GM19463 (cell line): ENCODE results near the gene PLXND1.

Experiments used
- ATAC-seq: cut with Tn5 transposase; IDR thresholded peaks from one replicate; pipeline ENCODE4 v1.9.1; 2021; ENCODE audit warnings: mild to moderate bottlenecking, moderate library complexity; ENCODE audit not compliant: unreplicated experiment

The PLXND1 gene

DNA sequence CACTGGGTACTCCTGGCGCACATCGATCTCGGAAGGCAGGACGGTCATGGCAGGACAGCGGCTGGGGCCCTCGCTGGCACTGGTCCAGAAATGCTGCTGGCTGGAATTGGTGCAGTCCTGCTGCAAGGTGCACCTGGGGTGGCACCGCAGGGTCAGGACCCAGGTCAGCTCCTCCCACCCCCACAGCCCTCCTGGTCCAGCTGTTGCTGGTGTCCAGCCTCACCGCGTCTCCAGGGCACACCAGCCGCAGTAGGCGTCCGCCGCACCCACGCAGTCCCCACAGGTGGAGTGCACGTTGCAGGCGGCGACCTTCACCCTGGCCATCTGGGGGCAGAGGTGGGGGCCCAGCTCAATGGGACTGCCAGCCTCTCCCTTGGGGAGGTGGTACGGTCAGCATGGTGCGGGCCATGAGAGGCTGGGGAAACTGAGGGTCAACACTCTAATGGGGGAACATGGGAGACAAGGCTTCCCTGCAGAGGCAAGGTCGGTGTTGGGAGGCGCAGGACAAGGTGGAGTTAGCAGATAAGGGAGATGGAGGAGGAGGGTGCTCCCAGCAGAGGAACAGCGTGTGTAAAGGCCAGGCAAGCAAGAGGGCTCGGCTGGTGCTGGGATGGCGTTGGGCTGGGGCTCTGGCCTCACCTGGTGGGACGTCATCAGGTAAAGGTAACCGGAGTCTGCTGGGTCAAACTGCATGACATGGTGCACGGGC, 20.4 kb downstream of the PLXND1 start:
- no peak for ATAC-seq

DNA sequence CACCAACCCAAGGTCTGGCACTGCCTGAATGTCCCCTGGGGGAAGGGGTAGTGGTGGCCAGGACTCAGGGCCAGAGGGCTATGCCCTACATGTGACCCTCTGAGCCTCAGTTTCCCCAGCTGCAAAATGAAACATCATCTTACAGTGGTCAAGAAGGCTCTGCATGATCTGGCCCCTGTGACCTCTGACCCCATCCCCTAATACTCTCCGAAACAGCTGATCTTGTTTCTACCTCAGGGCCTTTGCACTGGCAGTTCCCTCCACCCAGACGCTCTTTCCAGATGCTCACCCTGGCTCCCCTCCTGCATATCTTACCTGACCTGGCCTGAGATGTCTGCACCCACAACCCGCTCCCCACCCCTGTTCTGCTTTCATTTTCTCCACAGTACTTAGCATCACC, 21.8 kb downstream of the PLXND1 start:
- no peak for ATAC-seq

- ATAC-seq, result no peak
These were observed 23.2 kb downstream of the PLXND1 start for GRCh38 chr3:129583289-129583688.

DNA sequence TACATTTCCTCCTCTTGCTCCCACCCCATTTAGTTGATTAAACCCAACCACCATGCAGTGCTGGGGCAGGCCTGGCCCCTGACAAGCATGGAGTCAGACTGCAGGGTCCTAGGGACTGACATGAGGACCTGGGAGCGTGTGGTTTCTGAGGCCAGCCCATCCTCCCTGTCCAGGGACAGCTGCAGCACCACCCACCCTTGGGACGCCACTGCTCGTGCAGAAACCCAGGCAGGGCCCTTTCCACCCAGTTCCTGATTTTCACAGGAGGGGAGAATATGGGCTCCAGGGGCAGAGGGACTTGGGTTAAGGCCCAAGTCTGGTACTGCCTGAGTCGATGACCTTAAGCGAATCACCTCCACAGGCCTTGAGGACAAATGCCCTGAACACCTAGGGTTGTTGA, 23.7 kb downstream of the PLXND1 start:
- ATAC-seq, result no peak

- ATAC-seq, result no peak
These were observed 24.9 kb downstream of the PLXND1 start for GRCh38 chr3:129581623-129582022.

- no peak for ATAC-seq
These were observed 26.5 kb downstream of the PLXND1 start for GRCh38 chr3:129579991-129580390.

GRCh38 chr3:129577925-129578786, 28.3 kb downstream of the PLXND1 start:
- peak; percentile 65 for ATAC-seq

DNA sequence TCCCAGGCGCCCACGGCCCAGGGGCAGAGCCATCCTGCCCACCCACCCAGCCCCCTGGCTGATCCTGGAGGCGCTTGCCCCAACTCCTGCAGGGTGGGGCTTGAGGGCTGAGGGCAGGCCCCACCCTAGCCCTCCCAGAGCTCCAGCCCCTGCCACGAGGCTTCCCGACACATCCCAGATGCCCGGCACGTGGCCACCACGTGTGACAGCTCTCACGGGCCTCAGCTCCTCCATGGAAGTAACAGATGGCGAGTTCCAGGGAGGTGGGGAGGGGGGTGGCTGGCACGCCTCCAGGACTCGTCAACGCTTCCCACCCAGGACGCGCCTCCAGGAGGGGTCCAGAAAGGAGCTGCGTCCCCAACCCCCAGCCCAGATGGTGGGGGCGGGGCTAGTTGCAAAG, 29.1 kb downstream of the PLXND1 start:
- ATAC-seq, result no peak

DNA sequence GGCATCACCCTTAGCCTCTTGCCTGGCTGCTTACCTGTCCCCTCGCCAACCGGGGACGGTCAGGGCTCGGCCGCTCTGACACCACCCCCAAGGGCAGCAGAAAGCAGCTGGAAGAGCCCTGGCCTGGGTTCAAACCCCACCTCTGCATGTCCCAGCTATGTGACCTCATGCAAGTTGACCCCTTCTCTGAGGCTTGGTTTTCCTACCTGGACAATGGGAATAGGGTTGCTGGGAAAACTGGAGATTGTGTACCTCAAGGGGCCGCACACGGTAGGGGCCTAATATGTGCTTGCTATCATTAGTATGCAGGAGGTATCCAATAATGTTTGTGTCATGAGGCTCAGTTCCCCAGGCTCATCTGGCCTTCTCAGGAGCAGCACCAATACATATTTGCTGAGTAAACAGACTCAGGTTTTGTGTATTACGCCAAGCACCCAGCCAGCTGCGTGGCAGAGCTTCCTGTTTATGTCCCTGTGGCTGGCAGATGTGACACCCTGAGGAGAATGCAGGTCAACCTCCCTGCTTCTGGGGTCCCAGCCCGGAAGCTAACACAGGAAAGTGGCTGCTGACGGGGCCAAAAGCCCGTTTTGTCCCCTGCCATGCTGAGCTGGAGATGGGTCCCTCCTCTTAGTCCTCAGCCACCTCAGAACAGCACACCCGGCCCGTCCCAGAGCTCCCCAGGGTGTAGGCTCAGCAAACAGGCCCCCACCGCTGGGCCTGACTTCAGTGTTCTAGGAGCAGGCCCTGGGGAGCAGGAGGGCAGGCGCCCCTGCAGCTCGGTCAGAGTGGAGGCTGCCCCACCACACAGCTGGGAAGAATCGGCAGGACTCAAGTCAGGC, 29.7 kb downstream of the PLXND1 start:
- peak; percentile 59 for ATAC-seq

- ATAC-seq, result no peak
These were observed 30.5 kb downstream of the PLXND1 start for GRCh38 chr3:129575997-129576384.

- no peak for ATAC-seq
These were observed 31.1 kb downstream of the PLXND1 start for GRCh38 chr3:129575233-129575996.

- ATAC-seq, result no peak
These were observed 32.3 kb downstream of the PLXND1 start for GRCh38 chr3:129574206-129574605.

- ATAC-seq, result no peak
These were observed 33.0 kb downstream of the PLXND1 start for GRCh38 chr3:129573493-129573892.

DNA sequence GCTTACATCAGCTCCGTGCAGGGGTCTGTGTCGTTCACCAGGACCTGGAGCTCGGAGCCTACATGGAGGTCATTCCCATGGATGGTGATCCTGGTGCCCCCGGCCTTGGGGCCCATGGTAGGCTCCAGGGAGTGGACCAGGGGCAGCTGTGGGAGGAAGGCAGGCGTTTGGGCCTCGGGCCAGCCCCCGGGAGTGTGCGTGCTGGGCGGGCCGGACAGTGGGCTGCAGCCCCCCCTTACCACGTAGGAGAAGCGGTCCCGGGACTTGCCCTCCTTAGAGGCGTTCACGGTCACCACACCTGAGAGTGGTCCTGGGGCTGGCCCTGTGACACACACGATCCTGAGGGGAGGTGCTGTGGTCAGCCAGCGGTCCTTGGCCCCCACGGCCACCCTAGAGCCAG, 33.9 kb downstream of the PLXND1 start:
- no peak for ATAC-seq

DNA sequence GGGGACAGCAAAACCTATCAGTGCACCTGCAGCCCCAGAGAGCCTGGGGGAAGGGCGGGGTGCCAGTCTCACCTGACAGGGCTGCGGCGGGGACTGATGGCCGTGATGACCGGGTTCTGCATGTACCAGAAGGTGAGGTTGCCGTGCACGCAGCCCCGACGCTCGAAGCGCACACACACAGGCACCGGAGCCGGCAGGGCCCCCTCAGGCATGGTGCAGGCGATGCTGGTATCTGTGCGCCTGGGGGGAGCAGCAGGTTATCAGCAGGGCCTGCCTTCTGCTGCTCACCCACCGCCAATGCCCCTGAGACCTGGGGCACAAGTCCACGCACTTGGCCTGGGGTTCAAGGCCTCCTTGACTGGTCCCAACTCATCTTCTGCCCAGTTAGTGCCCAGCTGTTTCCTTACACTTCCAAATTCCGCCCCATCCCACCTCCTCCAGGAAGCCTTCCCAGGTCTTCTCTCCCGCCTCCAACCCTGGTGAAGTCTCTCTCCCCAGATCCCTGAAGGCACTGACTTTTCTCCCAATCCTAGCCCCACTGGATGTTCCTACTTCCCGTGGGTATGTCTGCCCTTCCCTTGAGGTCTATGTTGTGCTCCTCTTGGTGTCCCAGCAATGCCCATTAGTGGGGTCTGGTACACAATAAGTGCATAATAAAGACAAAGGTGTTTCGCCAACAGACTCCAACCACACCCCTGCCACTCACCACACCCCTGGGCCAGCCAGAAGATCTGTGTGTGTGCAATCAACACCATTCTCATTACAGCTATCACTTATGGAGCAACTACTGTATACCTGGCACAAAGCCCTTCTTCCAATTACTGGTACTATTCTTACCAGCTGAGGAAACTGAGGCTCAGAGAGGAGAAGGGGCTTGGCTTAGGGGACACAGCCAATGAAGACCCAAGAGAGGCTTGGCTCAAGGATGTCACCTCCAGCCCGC, 34.6 kb downstream of the PLXND1 start:
- no peak for ATAC-seq

GRCh38 chr3:129569856-129570255, 36.6 kb downstream of the PLXND1 start:
- no peak for ATAC-seq

GRCh38 chr3:129567939-129568338, 38.5 kb downstream of the PLXND1 start:
- ATAC-seq, result no peak

- ATAC-seq, result no peak
These were observed 39.2 kb downstream of the PLXND1 start for GRCh38 chr3:129567176-129567705.

DNA sequence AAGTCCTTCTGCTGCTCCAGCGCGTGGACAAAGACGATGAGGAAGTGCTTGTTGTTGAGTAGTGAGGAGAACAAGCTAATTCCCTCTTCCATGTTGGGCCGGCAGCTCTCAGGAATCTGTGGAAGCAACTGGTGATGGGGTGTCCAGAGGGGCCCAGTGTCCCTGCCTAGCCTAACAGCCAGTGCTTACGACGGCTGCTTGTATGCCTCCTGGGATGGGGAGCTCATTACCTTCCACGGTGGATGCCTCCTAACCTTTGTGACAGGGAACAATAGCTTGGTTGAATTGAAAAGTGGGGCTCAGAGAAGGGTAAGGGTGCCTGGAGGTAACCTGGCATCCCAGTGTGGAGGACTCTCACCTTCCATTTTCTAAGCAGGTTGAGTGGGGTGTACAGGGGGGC, 40.6 kb downstream of the PLXND1 start:
- ATAC-seq, result no peak
